IMR-90 (cell line): ENCODE measurements around the gene GAREM1. TPM values are rescaled to one million over a fixed set of nuclear protein-coding genes. Genes with fewer than 3 reads are reported as not detected.

ENCODE experiments used
- ATAC-seq: fragments of 200-7000 bp; cut with Tn5 transposase; 2 replicates; pipeline ENCODE4 v1.9.1; 2020; ENCODE audit warnings: low read depth, mild to moderate bottlenecking, moderate library complexity
- BruUV-seq: library from RNA; stranded (reverse); fragments of 400-500 nt; replicated peaks from 2 replicates; lab custom pipeline; 2021; lab: Mats Ljungman, UMichigan
- CTCF ChIA-PET: fragments of 300-600 bp; formaldehyde crosslinking; extraction: SDS; loops from one replicate; lab custom pipeline; 2021; ENCODE audit warnings: antibody characterized with exemption; lab: Yijun Ruan, JAX
- POLR2A ChIA-PET: fragments of 300-600 bp; sonication (Branson Sonifier 250); formaldehyde crosslinking; loops from one replicate; lab custom pipeline; 2022; ENCODE audit warnings: antibody characterized with exemption; ENCODE audit not compliant: unreplicated experiment; lab: Charles Lee
- DNase-seq: peaks from one replicate; pipeline ENCODE4 v3.0.0; 2013
- H2AFZ ChIP-seq: replicated peaks from 2 replicates; pipeline ENCODE3; 2013; ENCODE audit warnings: low read length, mild to moderate bottlenecking; ENCODE audit not compliant: poor library complexity
- H2AK5ac ChIP-seq: 2 replicates; pipeline ENCODE4 v1.6.1; 2013; ENCODE audit warnings: low read depth, low read length, inconsistent platforms
- H2AK9ac ChIP-seq: replicated peaks from 2 replicates; pipeline ENCODE3; 2013; ENCODE audit warnings: mild to moderate bottlenecking, low read depth, low read length, moderate library complexity; ENCODE audit not compliant: poor library complexity
- H2BK120ac ChIP-seq: 2 replicates; pipeline ENCODE4 v1.6.1; 2013; ENCODE audit warnings: low read depth, low read length, inconsistent platforms
- H2BK15ac ChIP-seq: 3 replicates; pipeline ENCODE4 v1.6.1; 2013; ENCODE audit warnings: low read depth, low read length, inconsistent platforms
- H2BK20ac ChIP-seq: 2 replicates; pipeline ENCODE4 v1.6.1; 2013; ENCODE audit warnings: low read depth, mild to moderate bottlenecking, inconsistent platforms, low read length, moderate library complexity
- H2BK5ac ChIP-seq: 2 replicates; pipeline ENCODE4 v1.6.1; 2013; ENCODE audit warnings: mild to moderate bottlenecking, low read depth, low read length, inconsistent platforms; ENCODE audit not compliant: poor library complexity, severe bottlenecking
- H3K14ac ChIP-seq: replicated peaks from 2 replicates; pipeline ENCODE4 v1.6.1; 2013; ENCODE audit warnings: low read depth, low read length, inconsistent platforms
- H3K18ac ChIP-seq: 2 replicates; pipeline ENCODE4 v1.6.1; 2013; ENCODE audit warnings: low read depth, low read length, control low read depth
- H3K23ac ChIP-seq: 2 replicates; pipeline ENCODE4 v1.6.1; 2013; ENCODE audit warnings: low read depth, low read length, inconsistent platforms
- H3K27ac ChIP-seq: 2 replicates; pipeline ENCODE4 v1.5.1; 2013; ENCODE audit warnings: mild to moderate bottlenecking, control low read depth, low read length; ENCODE audit not compliant: insufficient read depth
- H3K27me3 ChIP-seq: 2 replicates; pipeline ENCODE4 v1.6.1; 2013; ENCODE audit warnings: low read length; ENCODE audit not compliant: control insufficient read depth, insufficient read depth
- H3K36me3 ChIP-seq: 2 replicates; pipeline ENCODE4 v1.6.1; 2013; ENCODE audit warnings: low read length, mixed read lengths; ENCODE audit not compliant: control insufficient read depth, insufficient read depth
- H3K4ac ChIP-seq: 2 replicates; pipeline ENCODE4 v1.6.1; 2013; ENCODE audit warnings: low read depth, low read length, inconsistent platforms
- H3K4me1 ChIP-seq: 2 replicates; pipeline ENCODE4 v1.6.1; 2013; ENCODE audit warnings: low read length, mixed read lengths; ENCODE audit not compliant: control insufficient read depth, insufficient read depth
- H3K4me2 ChIP-seq: 2 replicates; pipeline ENCODE4 v1.6.1; 2013; ENCODE audit warnings: low read depth, mild to moderate bottlenecking, control low read depth, low read length, moderate library complexity
- H3K4me3 ChIP-seq: 2 replicates; pipeline ENCODE4 v1.5.1; 2013; ENCODE audit warnings: low read depth, mild to moderate bottlenecking, control low read depth, low read length, moderate library complexity; ENCODE audit not compliant: insufficient read depth
- H3K56ac ChIP-seq: 2 replicates; pipeline ENCODE4 v1.6.1; 2013; ENCODE audit warnings: low read length, inconsistent platforms; ENCODE audit not compliant: insufficient read depth; ENCODE audit errors: extremely low read depth
- H3K79me1 ChIP-seq, 2 experiments: 2 replicates each; pipeline ENCODE4 v1.6.1; 2013; ENCODE audit warnings: low read length in 2 of 2, inconsistent platforms in 1 of 2, low read depth in 1 of 2
- H3K9ac ChIP-seq: 2 replicates; pipeline ENCODE4 v1.6.1; 2013; ENCODE audit warnings: low read depth, low read length, control low read depth
- H3K9me1 ChIP-seq: 2 replicates; pipeline ENCODE4 v1.6.1; 2013; ENCODE audit warnings: low read length, inconsistent platforms; ENCODE audit not compliant: insufficient read depth
- H3K9me3 ChIP-seq: 2 replicates; pipeline ENCODE4 v1.6.1; 2013; ENCODE audit warnings: low read length; ENCODE audit not compliant: control insufficient read depth, insufficient read depth
- H4K20me1 ChIP-seq: 2 replicates; pipeline ENCODE4 v1.6.1; 2013; ENCODE audit warnings: low read length, inconsistent platforms; ENCODE audit not compliant: insufficient read depth
- H4K5ac ChIP-seq: 2 replicates; pipeline ENCODE4 v1.6.1; 2013; ENCODE audit warnings: mild to moderate bottlenecking, low read depth, low read length, control low read depth
- H4K8ac ChIP-seq, 2 experiments: 2 replicates each; pipeline ENCODE4 v1.6.1; 2013; ENCODE audit warnings: low read depth in 2 of 2, low read length in 2 of 2, control low read depth in 1 of 2, inconsistent platforms in 1 of 2
- H4K91ac ChIP-seq: 2 replicates; pipeline ENCODE4 v1.6.1; 2013; ENCODE audit warnings: low read depth, low read length, inconsistent platforms; ENCODE audit not compliant: insufficient read depth
- ELK1 ChIP-seq: fragments of 150-350 bp; IDR thresholded peaks from 2 replicates; pipeline ENCODE4 v1.6.1; 2016; ENCODE audit warnings: low read depth, mild to moderate bottlenecking, low read length, moderate library complexity, borderline replicate concordance
- RFX5 ChIP-seq: IDR thresholded peaks from 2 replicates; pipeline ENCODE4 v1.8.0; 2012; ENCODE audit warnings: low read depth, mild to moderate bottlenecking, low read length, moderate library complexity
- WGBS, 2 experiments: methylation state at CpG; one replicate each; pipeline versions ENCODE4 v1.1.5 to v1.1.7; 2013; ENCODE audit warnings: missing lambda C conversion rate in 2 of 2; ENCODE audit not compliant: insufficient read length in 1 of 2; ENCODE audit errors: extremely low coverage in 2 of 2; 5-methylcytosine and 5-hydroxymethylcytosine counted together
- dilution Hi-C: fragments of 300-500 bp; cut with HindIII; formaldehyde crosslinking; loops from one replicate; pipeline ENCODE4 v1.14.3; 2018; ENCODE audit warnings: low sequenced_read_pairs; ENCODE audit not compliant: unreplicated experiment
- in situ Hi-C: fragments of 300-500 bp; cut with MboI; formaldehyde crosslinking; loops from 3 replicates; pipeline ENCODE4 v1.14.3; 2019; ENCODE audit warnings: low sequenced_read_pairs, inconsistent platforms, mixed read lengths
- intact Hi-C: fragments of 100-400 bp; cut with micrococcal nuclease; formaldehyde crosslinking; loops from 2 replicates; pipeline ENCODE4 v1.10.0; 2022
- polyA plus RNA-seq, 3 experiments: library from polyadenylated mRNA; depleted of rRNA; stranded (reverse); fragments of >200 nt; gene quantifications; 2 replicates each; pipeline ENCODE4 v1.2.3, GENCODE V29; 2012; ENCODE audit warnings: low replicate concordance in 1 of 3
- total RNA-seq: library from RNA; depleted of rRNA; stranded (reverse); fragments of >200 nt; gene quantifications from 2 replicates; pipeline ENCODE4 v1.2.3, GENCODE V29; 2012

GAREM1 gene
- total and polyA plus RNA-seq, 2 of the 4 experiments (the other 2 are of a cell fraction) = 1.4 to 2.3 TPM

DNA sequence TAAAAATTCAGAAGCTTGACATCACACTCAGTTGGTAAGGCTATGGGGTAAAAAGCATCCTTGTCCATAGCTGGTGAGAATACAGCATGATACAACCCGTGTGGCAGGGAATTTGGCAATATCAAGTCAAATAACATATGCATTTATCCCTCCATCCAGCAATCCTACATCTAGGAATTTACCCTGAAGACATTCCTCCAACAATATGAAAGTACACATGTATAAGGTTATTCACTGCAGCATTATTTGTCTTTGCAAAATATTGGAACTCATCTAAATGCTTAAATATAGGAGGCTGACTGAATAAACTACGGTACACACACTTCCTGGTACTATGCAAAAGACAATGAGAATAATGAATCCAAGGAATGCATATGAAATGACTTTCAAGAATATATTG lies 179.9 kb downstream of the GAREM1 start:
- Histone ChIP-seq H2AFZ (no peak overlapping the region), H3K4me1 (no peaks in the 10 kb centered on the region), H3K18ac (no peak overlapping the region), H3K4me3 (no peak overlapping the region), H3K4me2 (no peak overlapping the region), H4K20me1 (no peaks in the 10 kb centered on the region), H3K14ac (no peak overlapping the region), H3K36me3 (peaks cover 6% of the 10 kb centered on the region; the same call in 1 of the 2 replicates), H3K27ac (no peak overlapping the region), H3K4ac (no peak overlapping the region), H2BK15ac (no peak overlapping the region), H2BK120ac (no peak overlapping the region), H2AK5ac (no peak overlapping the region), H4K8ac (no peak overlapping the region), H2BK20ac (no peak overlapping the region), H2BK5ac (no peak overlapping the region), H4K5ac (no peak overlapping the region), H4K91ac (no peak overlapping the region), H3K79me1 (no peaks in the 10 kb centered on the region), H3K9me3 (no peaks in the 10 kb centered on the region), H3K27me3 (no peaks in the 10 kb centered on the region), H3K9ac (no peak overlapping the region), H3K56ac (no peak overlapping the region), H3K23ac (no peak overlapping the region), H2AK9ac (no peak overlapping the region), H3K9me1 (no peaks in the 10 kb centered on the region)
- in situ Hi-C loops (no loop called here), dilution Hi-C loops (loop anchor here (25.0 kb wide), 1 partner anchor 171 kb away; the partner anchor contains the start of gene GAREM1), intact Hi-C loops (no loop called here)
- BruUV-seq = no TSS peak
- ChIA-PET POLR2A (no interaction called here), CTCF (interaction anchor here (1.0 to 1.1 kb wide), 2 partner anchors 10 to 180 kb away, joined by 4 read pairs; partner anchors contain the start of gene GAREM1)
- no peak for TF ChIP-seq RFX5
- TF ChIP-seq ELK1 = no peak
- WGBS, 2 experiments = no CpG with 5 or more reads among the region's 2 CpGs
- no peak for DNase-seq
- ATAC-seq = no peak
